AG04449 (cell line): ENCODE data around the gene LINC00632.

ENCODE experiments used
- CTCF ChIA-PET: fragments of 350-600 bp; formaldehyde crosslinking; extraction: SDS; loops from one replicate; lab custom pipeline; 2021; ENCODE audit warnings: antibody characterized with exemption; lab: Yijun Ruan, JAX
- POLR2A ChIA-PET: fragments of 400-600, 350-600 bp; formaldehyde crosslinking; extraction: SDS; loops from one replicate; lab custom pipeline; 2020; ENCODE audit warnings: antibody characterized with exemption, inconsistent platforms; lab: Yijun Ruan, JAX
- DNase-seq: peaks from one replicate; pipeline ENCODE4 v3.0.0-alpha.2; 2010; ENCODE audit warnings: low read depth, low spot score
- H3K4me3 ChIP-seq: 2 replicates; pipeline ENCODE4 v1.5.1; 2011; ENCODE audit warnings: low read depth, mild to moderate bottlenecking, control low read depth, low read length
- TF ChIP-seq, protein P1 (sequence below): IDR thresholded peaks from one replicate; pipeline ENCODE4 v1.5.1; 2011; ENCODE audit warnings: mild to moderate bottlenecking, moderate library complexity, low read length, control low read depth, inconsistent platforms; ENCODE audit not compliant: insufficient read depth; ENCODE audit errors: missing control alignments

The LINC00632 gene

GRCh38 chrX:140715787-140716186, 6.2 kb downstream of the LINC00632 start:
- no peak for DNase-seq
- POLR2A ChIA-PET: no interaction called here
- H3K4me3 ChIP-seq: no peak overlapping the region
- CTCF ChIA-PET: no interaction called here
- TF ChIP-seq, protein P1, sequence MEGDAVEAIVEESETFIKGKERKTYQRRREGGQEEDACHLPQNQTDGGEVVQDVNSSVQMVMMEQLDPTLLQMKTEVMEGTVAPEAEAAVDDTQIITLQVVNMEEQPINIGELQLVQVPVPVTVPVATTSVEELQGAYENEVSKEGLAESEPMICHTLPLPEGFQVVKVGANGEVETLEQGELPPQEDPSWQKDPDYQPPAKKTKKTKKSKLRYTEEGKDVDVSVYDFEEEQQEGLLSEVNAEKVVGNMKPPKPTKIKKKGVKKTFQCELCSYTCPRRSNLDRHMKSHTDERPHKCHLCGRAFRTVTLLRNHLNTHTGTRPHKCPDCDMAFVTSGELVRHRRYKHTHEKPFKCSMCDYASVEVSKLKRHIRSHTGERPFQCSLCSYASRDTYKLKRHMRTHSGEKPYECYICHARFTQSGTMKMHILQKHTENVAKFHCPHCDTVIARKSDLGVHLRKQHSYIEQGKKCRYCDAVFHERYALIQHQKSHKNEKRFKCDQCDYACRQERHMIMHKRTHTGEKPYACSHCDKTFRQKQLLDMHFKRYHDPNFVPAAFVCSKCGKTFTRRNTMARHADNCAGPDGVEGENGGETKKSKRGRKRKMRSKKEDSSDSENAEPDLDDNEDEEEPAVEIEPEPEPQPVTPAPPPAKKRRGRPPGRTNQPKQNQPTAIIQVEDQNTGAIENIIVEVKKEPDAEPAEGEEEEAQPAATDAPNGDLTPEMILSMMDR: no peak

- POLR2A ChIA-PET: no interaction called here
- H3K4me3 ChIP-seq: no peak overlapping the region
- TF ChIP-seq, protein P1: no peak
- CTCF ChIA-PET: no interaction called here
- no peak for DNase-seq
Measured at GRCh38 chrX:140723121-140723715, 13.7 kb downstream of the LINC00632 start.

- ChIA-PET POLR2A (no interaction called here), CTCF (no interaction called here)
- no peak overlapping the region for H3K4me3 ChIP-seq
- TF ChIP-seq, protein P1: no peak
- DNase-seq: no peak
Measured at GRCh38 chrX:140724309-140724708, 14.8 kb downstream of the LINC00632 start.

- H3K4me3 ChIP-seq: no peak overlapping the region
- CTCF ChIA-PET: no interaction called here
- TF ChIP-seq, protein P1: no peak
- POLR2A ChIA-PET: no interaction called here
- no peak for DNase-seq
Measured at GRCh38 chrX:140724736-140725135, 15.2 kb downstream of the LINC00632 start.

DNA sequence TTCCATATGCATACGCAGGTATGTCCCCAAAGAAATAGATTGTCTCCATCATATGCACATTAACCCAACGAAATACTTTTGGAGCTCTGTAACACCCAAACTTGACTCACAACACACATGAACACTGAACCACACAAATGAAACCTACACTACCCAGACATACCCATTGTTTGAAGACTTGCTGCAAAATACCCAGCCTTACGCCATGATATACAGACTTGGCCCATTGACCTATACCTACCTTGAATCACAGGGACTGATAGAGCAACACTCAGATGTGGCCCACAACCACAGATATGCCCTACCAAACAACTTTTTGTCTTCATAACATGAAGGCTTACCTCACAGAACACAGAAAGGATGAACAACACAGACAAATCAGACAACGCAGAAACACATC, 15.9 kb downstream of the LINC00632 start:
- no peak for DNase-seq
- POLR2A ChIA-PET: no interaction called here
- CTCF ChIA-PET: no interaction called here
- TF ChIP-seq, protein P1: no peak
- no peak overlapping the region for H3K4me3 ChIP-seq

- CTCF ChIA-PET: interaction anchor here (1.7 kb wide), 1 partner anchor 677 kb away, joined by 5 read pairs; no protein-coding TSS in a partner anchor
- DNase-seq: no peak
- H3K4me3 ChIP-seq: no peak overlapping the region
- TF ChIP-seq, protein P1: peak; percentile 54
- POLR2A ChIA-PET: no interaction called here
Measured at GRCh38 chrX:140733766-140734342, 24.3 kb downstream of the LINC00632 start.
